HG03520 (cell line): Measurements from ENCODE around the gene BIK.

Experiments
- ATAC-seq: cut with Tn5 transposase; IDR thresholded peaks from one replicate; pipeline ENCODE4 v1.9.1; 2021; ENCODE audit warnings: mild to moderate bottlenecking, moderate library complexity; ENCODE audit not compliant: unreplicated experiment

The BIK gene

DNA sequence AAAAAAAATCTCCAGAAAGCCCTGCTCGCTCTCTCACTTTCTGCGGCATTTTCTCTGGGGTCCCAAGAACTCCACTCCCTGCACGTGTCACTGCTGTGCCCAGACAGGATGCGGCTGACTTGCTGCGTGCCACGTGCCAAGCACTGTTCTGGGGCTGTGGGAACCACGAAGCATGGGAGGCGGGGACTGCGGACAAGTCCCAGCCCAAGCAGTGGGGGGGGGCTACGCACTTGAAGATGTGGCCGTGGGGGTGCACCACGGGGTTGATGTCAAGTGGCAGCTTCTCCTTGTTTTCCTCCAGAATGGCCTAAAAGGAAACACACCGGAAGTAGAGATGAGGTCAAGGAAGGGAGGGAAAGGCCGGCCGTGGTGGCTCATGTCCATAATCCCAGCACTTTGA is 65.5 kb downstream of the BIK start:
- ATAC-seq = no peak

DNA sequence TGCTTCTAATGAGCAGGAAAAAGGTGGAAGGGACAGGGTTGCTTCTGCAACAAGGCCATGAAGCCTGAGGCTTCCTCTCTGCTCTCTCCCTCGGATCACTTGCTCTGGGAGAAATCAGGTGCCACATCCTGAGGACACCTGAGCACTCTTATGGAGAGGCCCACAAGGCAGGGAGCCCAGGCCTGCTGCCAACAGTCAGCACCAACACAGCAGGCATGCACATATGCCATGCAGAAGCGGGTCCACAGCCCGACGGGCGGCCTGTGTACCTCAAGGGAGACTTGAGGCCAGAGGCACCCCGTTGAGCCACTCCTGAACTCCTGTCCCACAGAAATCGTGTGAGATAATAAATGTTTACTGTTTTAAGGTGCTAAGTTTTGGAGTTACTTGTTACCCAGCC is 66.9 kb downstream of the BIK start:
- no peak for ATAC-seq
